Retinal pigment epithelial cell (primary cell): Measurements from ENCODE around the gene NTN1.

Experiments
- DNase-seq: peaks from one replicate; pipeline ENCODE4 v3.0.0-alpha.2; 2010; ENCODE audit warnings: low read depth
- H3K4me3 ChIP-seq: 2 replicates; pipeline ENCODE4 v1.5.1; 2011; ENCODE audit warnings: mild to moderate bottlenecking, low read length, control low read depth, moderate library complexity
- CTCF ChIP-seq: conservative IDR thresholded peaks from 2 replicates; pipeline ENCODE4 v1.5.1; 2011; ENCODE audit warnings: low read depth, low read length, control low read depth, inconsistent platforms

The NTN1 gene

DNA sequence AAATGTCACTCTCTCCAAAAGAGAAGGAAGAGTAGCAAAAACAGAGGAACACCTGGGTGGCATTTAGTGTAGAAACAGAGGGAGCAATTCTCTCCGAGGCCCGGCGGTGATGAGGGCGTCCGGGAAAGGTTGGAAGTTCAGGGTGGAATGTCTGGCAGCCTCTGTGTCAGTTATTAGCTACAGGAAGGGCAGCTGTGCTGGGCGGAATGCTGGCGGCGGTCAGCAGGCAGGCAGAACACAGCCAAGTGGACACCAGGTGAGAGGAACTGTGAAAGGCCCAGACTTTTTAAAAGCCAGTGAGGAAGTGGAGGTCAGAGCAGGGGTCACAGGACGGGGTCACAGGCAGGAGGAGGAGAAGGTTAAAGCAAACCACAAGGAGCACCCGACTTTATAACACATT is 238.1 kb downstream of the NTN1 start:
- no peak overlapping the region for H3K4me3 ChIP-seq
- no peak for TF ChIP-seq CTCF
- DNase-seq, result no peak

- TF ChIP-seq CTCF, result no peak
- H3K4me3 ChIP-seq, result no peak overlapping the region
- no peak for DNase-seq
Observed at GRCh38 chr17:9261081-9262012, 240.0 kb downstream of the NTN1 start.

DNA sequence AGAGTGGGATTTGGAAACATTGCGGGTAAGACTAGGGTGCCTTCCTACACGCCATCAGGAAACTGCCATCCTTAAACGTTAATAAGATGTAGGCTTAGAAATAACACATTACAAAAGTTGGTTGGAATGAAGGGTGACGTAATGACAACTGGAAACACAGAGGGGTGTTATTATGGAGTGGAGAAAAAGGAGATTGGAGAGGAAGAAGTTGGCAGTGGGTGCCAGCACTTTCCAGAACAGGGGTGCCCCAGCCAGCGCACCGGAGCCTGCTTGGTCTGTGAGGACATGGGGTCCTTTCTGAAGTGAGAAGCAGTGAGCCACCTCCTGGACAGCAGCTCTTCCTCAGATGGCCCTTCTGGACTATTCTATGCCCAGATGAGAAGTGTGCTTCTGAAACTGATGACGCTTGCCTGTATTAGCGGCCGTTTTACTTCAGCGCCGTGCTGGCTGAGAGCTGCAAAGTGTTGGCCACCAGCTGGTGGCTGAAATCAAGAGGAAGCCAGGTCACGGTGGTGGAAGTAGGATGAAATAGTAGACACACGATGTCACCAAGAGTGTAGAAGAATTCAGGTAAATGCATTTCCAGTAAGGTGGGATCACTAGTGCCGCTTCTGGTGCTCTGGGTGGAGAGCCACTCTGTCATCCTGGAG is 244.8 kb downstream of the NTN1 start:
- no peak for DNase-seq
- H3K4me3 ChIP-seq, result no peak overlapping the region
- TF ChIP-seq CTCF, result no peak

DNA sequence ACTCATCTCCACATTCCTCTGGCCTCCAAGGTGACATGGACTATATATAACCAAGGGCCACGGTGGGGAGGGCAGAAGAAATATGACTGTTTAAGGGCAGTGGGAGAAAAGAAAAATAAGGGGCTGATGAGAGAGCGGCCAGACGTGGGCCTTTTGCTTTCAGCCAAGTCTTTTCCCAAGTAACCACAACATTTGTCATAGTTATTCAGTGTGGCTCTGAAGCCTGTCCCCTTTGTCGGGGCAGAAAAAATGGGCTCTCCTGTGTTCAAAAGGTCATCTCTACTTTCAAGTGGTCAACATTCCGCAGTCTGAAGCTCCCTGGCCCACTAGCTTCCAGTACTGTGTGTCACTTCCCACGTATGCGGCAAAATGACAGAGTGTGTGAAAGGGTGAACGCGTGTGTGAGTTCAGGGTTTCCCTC is 245.4 kb downstream of the NTN1 start:
- H3K4me3 ChIP-seq, result no peak overlapping the region
- TF ChIP-seq CTCF, result no peak
- DNase-seq, result no peak

- H3K4me3 ChIP-seq, result no peak overlapping the region
- no peak for DNase-seq
- no peak for TF ChIP-seq CTCF
Observed at GRCh38 chr17:9268546-9268945, 247.2 kb downstream of the NTN1 start.

DNA sequence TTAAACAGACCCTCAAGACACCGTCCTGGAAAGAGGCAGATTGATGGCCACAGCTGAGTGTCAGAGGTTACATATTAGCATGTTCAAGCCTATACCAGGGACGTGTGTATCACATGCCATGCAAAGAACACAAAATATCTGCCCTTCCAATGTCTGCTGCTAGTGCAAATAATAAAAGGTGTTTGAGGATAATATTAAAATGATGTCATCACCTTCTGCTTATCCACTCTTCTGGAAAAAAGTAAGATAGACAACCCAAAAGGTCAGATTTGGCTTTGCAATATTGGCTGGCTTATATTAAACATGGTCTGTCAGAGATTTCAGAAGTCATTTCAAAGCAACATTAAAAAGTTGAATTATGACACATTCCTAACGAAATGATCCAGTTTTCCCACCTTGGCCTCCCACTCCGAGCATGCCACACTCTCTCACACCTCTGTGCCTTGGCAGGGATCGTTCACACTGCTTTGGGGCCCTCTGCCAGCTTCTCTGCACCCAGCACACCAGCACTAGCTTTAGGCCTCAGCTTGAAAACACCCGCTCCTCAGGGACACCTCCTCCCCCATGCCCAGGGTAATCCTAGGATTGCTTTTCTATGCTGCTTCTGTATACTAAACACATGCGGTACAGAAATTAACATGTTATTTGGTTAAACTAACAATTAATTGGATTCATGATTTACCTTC is 248.2 kb downstream of the NTN1 start:
- no peak for TF ChIP-seq CTCF
- no peak overlapping the region for H3K4me3 ChIP-seq
- no peak for DNase-seq
